Measurements from ENCODE around the gene ACAP3. TPM values are rescaled to one million over a fixed set of nuclear protein-coding genes. Genes with fewer than 3 reads are reported as not detected.

The ACAP3 gene
- total RNA-seq, 2 donors from 2014 or later = 41.6 to 121 TPM

DNA sequence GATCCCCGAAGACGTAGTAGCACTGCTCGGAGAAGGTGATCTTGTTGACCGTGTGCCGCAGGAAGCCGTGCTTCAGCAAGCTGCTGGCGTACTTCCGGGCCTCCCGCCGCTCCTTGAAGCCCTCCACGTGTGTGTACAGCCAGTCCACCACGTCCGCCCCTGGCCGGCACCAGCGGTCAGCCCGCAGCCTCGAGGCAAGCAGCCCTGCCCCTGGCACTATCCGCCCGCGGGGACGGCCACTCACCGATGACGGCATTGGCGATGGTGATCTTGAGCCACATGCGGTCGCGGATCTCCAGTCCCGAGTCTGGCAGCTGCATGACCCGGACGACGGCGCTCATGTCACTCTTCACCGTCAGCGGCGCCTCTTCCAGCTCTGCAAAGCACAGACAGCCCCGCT, 30.5 kb upstream of the ACAP3 start:
- Histone ChIP-seq H3K27ac (no peak overlapping the region), H3K9me3 (no peaks in the 10 kb centered on the region), H3K27me3 (replicated peaks; ENCODE audit: insufficient read depth) (no peaks in the 10 kb centered on the region), H3K36me3 (peaks cover 10% of the 10 kb centered on the region), H3K4me3 (no peak overlapping the region), H3K4me1 (ENCODE audit: control insufficient read depth in 1 of 2, low read depth in 2 of 2) (no peaks in the 10 kb centered on the region)
- ATAC-seq (ENCODE audit: insufficient number of reproducible peaks, low FRiP score, low read depth) (no peak), DNase-seq (ENCODE audit: low spot score) (no peak)
- TF ChIP-seq, protein P1, sequence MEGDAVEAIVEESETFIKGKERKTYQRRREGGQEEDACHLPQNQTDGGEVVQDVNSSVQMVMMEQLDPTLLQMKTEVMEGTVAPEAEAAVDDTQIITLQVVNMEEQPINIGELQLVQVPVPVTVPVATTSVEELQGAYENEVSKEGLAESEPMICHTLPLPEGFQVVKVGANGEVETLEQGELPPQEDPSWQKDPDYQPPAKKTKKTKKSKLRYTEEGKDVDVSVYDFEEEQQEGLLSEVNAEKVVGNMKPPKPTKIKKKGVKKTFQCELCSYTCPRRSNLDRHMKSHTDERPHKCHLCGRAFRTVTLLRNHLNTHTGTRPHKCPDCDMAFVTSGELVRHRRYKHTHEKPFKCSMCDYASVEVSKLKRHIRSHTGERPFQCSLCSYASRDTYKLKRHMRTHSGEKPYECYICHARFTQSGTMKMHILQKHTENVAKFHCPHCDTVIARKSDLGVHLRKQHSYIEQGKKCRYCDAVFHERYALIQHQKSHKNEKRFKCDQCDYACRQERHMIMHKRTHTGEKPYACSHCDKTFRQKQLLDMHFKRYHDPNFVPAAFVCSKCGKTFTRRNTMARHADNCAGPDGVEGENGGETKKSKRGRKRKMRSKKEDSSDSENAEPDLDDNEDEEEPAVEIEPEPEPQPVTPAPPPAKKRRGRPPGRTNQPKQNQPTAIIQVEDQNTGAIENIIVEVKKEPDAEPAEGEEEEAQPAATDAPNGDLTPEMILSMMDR (IDR thresholded peaks at IDR 0.05) = no peak

DNA sequence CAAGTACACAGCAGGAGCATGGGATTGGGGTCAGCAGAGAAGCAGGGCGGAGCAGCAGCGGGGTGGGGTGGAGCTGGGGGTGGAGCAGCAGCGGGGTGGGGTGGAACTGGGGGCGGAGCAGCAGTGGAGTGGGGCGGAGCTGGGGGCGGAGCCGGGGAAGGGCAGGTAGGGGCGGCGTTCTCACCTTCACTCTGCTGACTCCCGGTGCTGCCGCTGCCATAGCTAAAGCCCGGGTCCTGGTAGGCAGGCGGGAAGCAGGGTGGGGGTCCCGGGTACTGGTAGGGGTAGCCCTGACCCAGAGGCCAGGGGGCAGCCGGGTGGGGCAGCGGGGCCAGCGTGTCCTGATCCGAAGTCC, 30.0 kb upstream of the ACAP3 start:
- H3K27me3 ChIP-seq (replicated peaks; ENCODE audit: insufficient read depth) = no peaks in the 10 kb centered on the region
- ATAC-seq (ENCODE audit: insufficient number of reproducible peaks, low FRiP score, low read depth) = no peak
- H3K9me3 ChIP-seq = no peaks in the 10 kb centered on the region
- H3K4me3 ChIP-seq = no peak overlapping the region
- no peaks in the 10 kb centered on the region for H3K4me1 ChIP-seq (ENCODE audit: control insufficient read depth in 1 of 2, low read depth in 2 of 2)
- H3K36me3 ChIP-seq = peaks cover 10% of the 10 kb centered on the region
- no peak for DNase-seq (ENCODE audit: low spot score)
- H3K27ac ChIP-seq = no peak overlapping the region
- TF ChIP-seq, protein P1 (IDR thresholded peaks at IDR 0.05) = no peak

DNA sequence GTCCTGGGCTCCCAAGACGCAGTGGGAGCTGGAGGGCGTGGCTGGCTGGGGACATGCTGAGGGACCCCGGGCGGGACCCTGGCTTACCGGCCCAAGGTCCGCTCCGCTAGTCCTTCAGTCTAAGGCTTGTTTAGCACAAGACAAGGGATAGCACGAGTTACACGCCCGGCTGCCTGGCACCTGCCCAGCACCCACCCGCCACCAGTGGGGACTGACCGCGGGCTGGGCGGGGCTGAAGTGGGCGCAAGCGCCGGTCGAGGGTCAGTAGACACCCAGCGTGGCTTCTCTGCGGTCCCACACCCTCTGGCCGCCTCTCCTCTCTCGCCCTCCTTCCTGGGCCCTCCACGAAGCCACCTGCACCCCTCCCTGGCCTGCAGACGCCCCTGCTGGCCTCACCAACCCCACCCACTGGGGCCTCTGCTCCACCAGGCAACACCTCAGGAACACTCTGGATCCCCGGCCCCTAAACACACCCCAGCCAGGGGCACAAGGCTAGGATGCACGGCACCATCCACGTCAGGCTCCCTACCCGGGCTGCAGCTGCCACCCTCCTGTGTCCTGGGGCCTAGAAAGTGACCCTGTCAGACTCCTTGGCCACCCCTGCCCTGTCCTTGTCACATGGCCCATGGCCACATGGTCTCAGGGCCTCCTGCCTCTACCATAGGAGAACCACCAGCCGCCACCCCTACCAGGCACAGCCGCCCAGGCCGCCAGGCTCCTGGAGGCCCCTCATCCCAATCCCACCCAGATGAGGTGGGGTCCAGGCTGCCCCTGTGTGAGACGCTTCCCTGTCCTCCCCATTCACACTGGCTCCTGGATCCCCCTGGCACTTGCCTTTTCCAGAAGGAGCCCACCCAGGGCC, 29.4 kb upstream of the ACAP3 start:
- Histone ChIP-seq H3K27me3 (replicated peaks; ENCODE audit: insufficient read depth) (no peaks in the 10 kb centered on the region), H3K27ac (no peak overlapping the region), H3K4me3 (no peak overlapping the region), H3K36me3 (peaks cover 10% of the 10 kb centered on the region), H3K9me3 (no peaks in the 10 kb centered on the region), H3K4me1 (ENCODE audit: control insufficient read depth in 1 of 2, low read depth in 2 of 2) (no peaks in the 10 kb centered on the region)
- DNase-seq (ENCODE audit: low spot score) (no peak), ATAC-seq (ENCODE audit: insufficient number of reproducible peaks, low FRiP score, low read depth) (no peak)
- TF ChIP-seq, protein P1 (IDR thresholded peaks at IDR 0.05) = no peak

DNA sequence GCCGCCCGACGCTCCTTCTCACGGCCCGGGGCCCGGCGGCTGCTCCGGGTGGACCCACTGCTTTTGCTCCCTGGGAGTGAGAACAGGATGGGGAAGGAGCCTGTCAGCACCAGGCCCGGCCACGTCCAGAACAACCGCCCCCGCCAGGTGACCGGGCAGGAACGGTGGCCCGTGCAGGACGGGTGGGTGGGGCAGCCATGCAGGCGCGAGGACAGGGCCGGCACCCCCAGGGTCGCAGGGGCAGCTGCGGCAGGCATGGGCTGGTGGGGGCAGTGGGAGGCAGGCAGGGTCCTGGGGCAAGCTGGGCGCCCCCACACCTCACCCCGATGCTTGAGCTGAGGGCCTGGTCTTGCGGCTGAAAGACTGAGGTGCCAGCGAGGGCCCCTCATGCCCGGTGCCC, 28.7 kb upstream of the ACAP3 start:
- no peak overlapping the region for H3K4me3 ChIP-seq
- no peaks in the 10 kb centered on the region for H3K4me1 ChIP-seq (ENCODE audit: control insufficient read depth in 1 of 2, low read depth in 2 of 2)
- ATAC-seq (ENCODE audit: insufficient number of reproducible peaks, low FRiP score, low read depth) (no peak), DNase-seq (ENCODE audit: low spot score) (no peak)
- peaks cover 10% of the 10 kb centered on the region for H3K36me3 ChIP-seq
- no peak overlapping the region for H3K27ac ChIP-seq
- H3K9me3 ChIP-seq = no peaks in the 10 kb centered on the region
- no peaks in the 10 kb centered on the region for H3K27me3 ChIP-seq (replicated peaks; ENCODE audit: insufficient read depth)
- TF ChIP-seq, protein P1 (IDR thresholded peaks at IDR 0.05) = no peak

DNA sequence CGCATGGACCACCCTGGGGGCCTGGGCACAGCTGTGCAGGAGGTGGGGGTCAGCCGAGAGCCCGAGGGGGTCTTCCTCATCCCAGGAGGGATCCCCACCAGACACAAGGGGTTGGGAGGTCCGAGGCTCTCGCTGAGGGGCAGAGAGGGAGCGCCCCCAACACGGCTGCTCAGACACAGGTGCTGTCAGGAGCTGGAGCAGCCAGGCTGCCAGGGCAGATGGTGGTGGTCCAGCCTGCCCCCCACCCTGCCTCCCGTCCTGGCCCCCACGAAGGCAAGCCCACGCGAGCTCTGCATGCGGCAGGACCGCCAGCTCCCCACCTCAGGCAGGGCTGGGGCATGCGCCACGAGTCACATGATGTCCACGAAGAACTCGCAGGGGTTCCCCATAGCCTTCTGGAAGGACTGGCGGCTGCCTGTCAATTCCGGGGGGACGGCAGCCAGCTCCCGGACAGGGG, 28.1 kb upstream of the ACAP3 start:
- TF ChIP-seq, protein P1 (IDR thresholded peaks at IDR 0.05) = no peak
- DNase-seq (ENCODE audit: low spot score) (no peak), ATAC-seq (ENCODE audit: insufficient number of reproducible peaks, low FRiP score, low read depth) (no peak)
- H3K4me3 ChIP-seq = no peak overlapping the region
- no peaks in the 10 kb centered on the region for H3K9me3 ChIP-seq
- no peak overlapping the region for H3K27ac ChIP-seq
- no peaks in the 10 kb centered on the region for H3K27me3 ChIP-seq (replicated peaks; ENCODE audit: insufficient read depth)
- H3K4me1 ChIP-seq (ENCODE audit: control insufficient read depth in 1 of 2, low read depth in 2 of 2) = no peaks in the 10 kb centered on the region
- H3K36me3 ChIP-seq = peaks cover 10% of the 10 kb centered on the region
